Prostate gland (tissue), 2 donors: Measurements from ENCODE around the gene POLA2.

Experiments used
- CTCF ChIP-seq, 4 experiments: fragments of 200-600 bp in 2 of 4; fragments of 450-650 bp in 2 of 4; sonication (generic) in 2 of 4; IDR thresholded peaks; 1 replicate in 3 of 4; 2 replicates in 1 of 4; pipeline ENCODE4 v1.5.1; 2016 to 2019; ENCODE audit warnings: antibody characterized with exemption in 4 of 4, mild to moderate bottlenecking in 2 of 4, moderate library complexity in 2 of 4
- POLR2A ChIP-seq: fragments of 450-650 bp; IDR thresholded peaks from one replicate; pipeline ENCODE4 v1.6.1; 2016; ENCODE audit warnings: antibody characterized with exemption, mild to moderate bottlenecking

GRCh38 chr11:65215441-65216076 lies 46.2 kb upstream of the POLA2 start:
- TF ChIP-seq CTCF (IDR thresholded peaks at IDR 0.05) (no peak), POLR2A (no peak)
